Parathyroid adenoma (tissue), 2 donors: ENCODE measurements around the gene IGFBP2.

Experiments used
- H2AFZ ChIP-seq: fragments of 300-600 bp; sonication (generic); one replicate; pipeline ENCODE4 v1.7.0; 2017; ENCODE audit warnings: antibody characterized with exemption, mild to moderate bottlenecking
- H3K27ac ChIP-seq: fragments of 300-600 bp; sonication (generic); one replicate; pipeline ENCODE4 v1.7.0; 2017
- H3K27me3 ChIP-seq: fragments of 300-600 bp; sonication (generic); one replicate; pipeline ENCODE4 v1.7.0; 2017; ENCODE audit warnings: low read length; ENCODE audit not compliant: control insufficient read depth, insufficient read depth
- H3K36me3 ChIP-seq: fragments of 300-600 bp; sonication (generic); one replicate; pipeline ENCODE4 v1.7.0; 2017; ENCODE audit warnings: low read length; ENCODE audit not compliant: control insufficient read depth, insufficient read depth
- H3K4me1 ChIP-seq: fragments of 300-600 bp; sonication (generic); one replicate; pipeline ENCODE4 v1.7.0; 2017; ENCODE audit warnings: control low read depth
- H3K4me2 ChIP-seq: fragments of 300-600 bp; sonication (generic); one replicate; pipeline ENCODE4 v1.7.0; 2017; ENCODE audit warnings: low read length
- H3K4me3 ChIP-seq: fragments of 300-600 bp; sonication (generic); one replicate; pipeline ENCODE4 v1.7.0; 2017; ENCODE audit warnings: low read depth, low read length
- H3K79me2 ChIP-seq: fragments of 300-600 bp; sonication (generic); one replicate; pipeline ENCODE4 v1.7.0; 2017; ENCODE audit warnings: control low read depth
- H3K9ac ChIP-seq: fragments of 300-600 bp; sonication (generic); one replicate; pipeline ENCODE4 v1.7.0; 2017; ENCODE audit warnings: mild to moderate bottlenecking
- H3K9me3 ChIP-seq: fragments of 300-600 bp; sonication (generic); one replicate; pipeline ENCODE4 v1.7.0; 2017; ENCODE audit warnings: low read length; ENCODE audit not compliant: control insufficient read depth
- TF ChIP-seq, protein P1 (sequence below): fragments of 300-600 bp; sonication (generic); IDR thresholded peaks from one replicate; pipeline ENCODE4 v1.7.0; 2017; ENCODE audit warnings: antibody characterized with exemption, mild to moderate bottlenecking
- donor health status: primary hyperparathyroidism.

IGFBP2 gene

DNA sequence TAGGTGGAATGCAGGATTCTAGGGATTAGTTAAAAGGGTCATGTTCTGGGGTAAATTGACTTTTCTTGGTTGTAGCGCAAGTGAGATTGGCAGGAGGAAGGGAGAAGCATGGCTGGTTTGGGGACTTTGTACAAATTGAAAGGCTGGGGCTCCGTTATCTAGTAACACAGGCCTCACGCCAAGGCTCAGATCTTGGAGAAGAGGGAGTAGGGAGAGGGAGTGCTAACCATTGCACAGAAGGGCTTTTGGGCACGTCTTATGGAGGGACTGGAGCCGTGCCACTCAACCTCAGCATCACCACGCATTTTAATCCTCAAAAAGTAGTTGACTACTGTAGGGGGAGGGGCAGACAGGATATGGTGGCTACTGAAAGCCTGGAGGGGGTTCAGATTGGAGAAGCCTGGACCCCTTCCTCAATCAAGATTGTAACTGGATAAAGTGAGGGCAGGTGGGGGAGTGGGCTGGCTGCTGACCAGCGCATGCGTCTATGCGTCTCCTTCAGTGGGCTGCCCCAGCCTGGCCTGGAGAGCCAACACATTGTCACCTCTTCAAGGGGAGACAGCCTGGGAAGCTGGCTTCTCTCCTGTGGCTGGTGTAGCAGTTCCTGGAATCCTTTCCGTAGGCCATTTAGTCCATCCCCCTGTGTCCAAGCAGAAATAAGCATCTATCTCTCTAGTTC, 47.9 kb downstream of the IGFBP2 start:
- no peak overlapping the region for H3K4me3 ChIP-seq
- no peaks in the 10 kb centered on the region for H3K9me3 ChIP-seq
- no peak overlapping the region for H3K27ac ChIP-seq
- H3K9ac ChIP-seq: no peak overlapping the region
- H3K36me3 ChIP-seq: no peaks in the 10 kb centered on the region
- peaks cover 4% of the 10 kb centered on the region for H3K4me1 ChIP-seq
- H3K4me2 ChIP-seq: no peak overlapping the region
- TF ChIP-seq, protein P1, sequence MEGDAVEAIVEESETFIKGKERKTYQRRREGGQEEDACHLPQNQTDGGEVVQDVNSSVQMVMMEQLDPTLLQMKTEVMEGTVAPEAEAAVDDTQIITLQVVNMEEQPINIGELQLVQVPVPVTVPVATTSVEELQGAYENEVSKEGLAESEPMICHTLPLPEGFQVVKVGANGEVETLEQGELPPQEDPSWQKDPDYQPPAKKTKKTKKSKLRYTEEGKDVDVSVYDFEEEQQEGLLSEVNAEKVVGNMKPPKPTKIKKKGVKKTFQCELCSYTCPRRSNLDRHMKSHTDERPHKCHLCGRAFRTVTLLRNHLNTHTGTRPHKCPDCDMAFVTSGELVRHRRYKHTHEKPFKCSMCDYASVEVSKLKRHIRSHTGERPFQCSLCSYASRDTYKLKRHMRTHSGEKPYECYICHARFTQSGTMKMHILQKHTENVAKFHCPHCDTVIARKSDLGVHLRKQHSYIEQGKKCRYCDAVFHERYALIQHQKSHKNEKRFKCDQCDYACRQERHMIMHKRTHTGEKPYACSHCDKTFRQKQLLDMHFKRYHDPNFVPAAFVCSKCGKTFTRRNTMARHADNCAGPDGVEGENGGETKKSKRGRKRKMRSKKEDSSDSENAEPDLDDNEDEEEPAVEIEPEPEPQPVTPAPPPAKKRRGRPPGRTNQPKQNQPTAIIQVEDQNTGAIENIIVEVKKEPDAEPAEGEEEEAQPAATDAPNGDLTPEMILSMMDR: no peak
- no peaks in the 10 kb centered on the region for H3K79me2 ChIP-seq
- H2AFZ ChIP-seq: no peak overlapping the region
- no peaks in the 10 kb centered on the region for H3K27me3 ChIP-seq

DNA sequence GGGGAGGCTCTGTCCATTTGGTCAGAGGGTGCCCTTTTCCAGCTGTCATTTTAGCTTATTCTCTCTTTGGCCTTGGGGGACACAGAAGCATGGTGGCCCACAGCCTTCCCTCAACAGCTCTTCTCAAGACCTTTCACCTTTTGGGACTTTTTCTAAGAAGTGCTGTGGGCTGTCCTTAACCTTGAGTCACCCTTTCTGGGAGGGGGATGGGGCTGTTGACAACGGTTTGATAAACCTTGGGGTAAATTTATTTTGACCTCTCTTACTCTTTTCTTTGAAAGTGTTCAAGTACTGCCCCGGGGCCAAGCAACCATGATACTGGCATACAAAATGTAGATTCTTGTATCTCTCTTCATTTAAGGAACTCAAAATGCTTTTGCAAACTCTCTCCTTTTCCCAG, 48.5 kb downstream of the IGFBP2 start:
- Histone ChIP-seq H2AFZ (no peak overlapping the region), H3K27ac (no peak overlapping the region), H3K9ac (no peak overlapping the region), H3K79me2 (no peaks in the 10 kb centered on the region), H3K4me3 (no peak overlapping the region), H3K4me2 (no peak overlapping the region), H3K36me3 (no peaks in the 10 kb centered on the region), H3K4me1 (peaks cover 4% of the 10 kb centered on the region), H3K27me3 (no peaks in the 10 kb centered on the region), H3K9me3 (no peaks in the 10 kb centered on the region)
- TF ChIP-seq, protein P1: no peak

GRCh38 chr2:216683846-216684245, 50.6 kb downstream of the IGFBP2 start:
- TF ChIP-seq, protein P1: no peak
- Histone ChIP-seq H3K9me3 (no peaks in the 10 kb centered on the region), H3K79me2 (no peaks in the 10 kb centered on the region), H2AFZ (no peak overlapping the region), H3K36me3 (no peaks in the 10 kb centered on the region), H3K27ac (no peak overlapping the region), H3K4me3 (no peak overlapping the region), H3K27me3 (no peaks in the 10 kb centered on the region), H3K4me2 (no peak overlapping the region), H3K4me1 (peaks cover 4% of the 10 kb centered on the region), H3K9ac (no peak overlapping the region)

DNA sequence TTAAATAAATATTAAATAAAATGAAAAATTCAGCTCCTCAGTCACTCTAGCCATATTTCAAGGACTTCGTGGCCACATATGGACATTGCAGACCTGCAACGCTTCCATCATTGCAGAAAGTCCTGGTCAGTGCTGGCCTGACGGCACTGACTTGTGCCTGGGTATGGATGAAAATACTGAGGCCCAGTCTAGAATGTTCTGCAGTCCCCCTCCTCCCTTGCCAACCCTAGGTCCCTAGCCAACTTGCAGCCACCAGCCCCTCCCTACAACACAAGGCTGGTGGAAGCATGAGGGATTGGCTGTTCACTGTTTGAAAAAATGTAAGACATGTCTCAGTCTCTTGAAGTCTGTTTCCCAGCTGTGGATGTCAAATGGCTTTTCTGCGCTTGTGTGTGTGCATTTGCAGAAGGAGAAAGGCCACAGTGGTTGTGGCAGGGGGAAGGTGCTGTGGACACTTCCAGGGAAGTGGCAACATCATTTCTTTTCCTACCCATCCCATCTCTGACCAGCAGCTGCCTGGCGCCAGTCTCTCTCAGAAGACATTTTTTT, 52.2 kb downstream of the IGFBP2 start:
- H3K9me3 ChIP-seq: no peaks in the 10 kb centered on the region

More for the DNA sequence above, 52.2 kb downstream of the IGFBP2 start:
- peaks cover 4% of the 10 kb centered on the region for H3K4me1 ChIP-seq
- no peak overlapping the region for H3K4me2 ChIP-seq
- TF ChIP-seq, protein P1: no peak
- no peak overlapping the region for H3K27ac ChIP-seq
- H3K9ac ChIP-seq: no peak overlapping the region
- no peaks in the 10 kb centered on the region for H3K27me3 ChIP-seq
- no peak overlapping the region for H2AFZ ChIP-seq
- no peaks in the 10 kb centered on the region for H3K36me3 ChIP-seq
- H3K4me3 ChIP-seq: no peak overlapping the region
- no peaks in the 10 kb centered on the region for H3K79me2 ChIP-seq
